GM18867 (cell line): ENCODE results near the gene SMAP1.
"Not testable (repeated sequence)": the region's sequence is repeated elsewhere in the genome, so short reads cannot be mapped to it uniquely, and the experiment has no call there.

ENCODE experiments used
- ATAC-seq: cut with Tn5 transposase; IDR thresholded peaks from one replicate; pipeline ENCODE4 v1.9.1; 2021; ENCODE audit warnings: mild to moderate bottlenecking, moderate library complexity; ENCODE audit not compliant: unreplicated experiment

Gene SMAP1

DNA sequence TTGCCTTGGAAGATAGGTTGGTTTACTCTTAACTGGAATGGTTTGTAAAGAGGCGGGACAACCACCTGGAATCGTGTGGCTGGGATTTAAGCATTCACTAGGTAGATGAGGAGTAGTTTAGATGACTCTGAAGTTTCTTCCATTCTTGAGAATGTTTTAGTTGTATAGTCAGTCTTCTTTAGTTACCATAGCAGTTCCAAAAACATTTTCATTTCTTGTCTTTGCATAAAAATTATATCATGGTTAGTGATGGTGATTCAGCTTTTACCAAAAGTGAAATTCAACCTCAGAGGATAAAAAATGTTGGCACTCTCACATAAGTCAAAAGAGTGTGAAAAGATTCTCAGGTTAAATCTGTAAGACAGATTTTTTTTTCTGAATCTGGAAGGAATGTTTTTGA is 70.3 kb downstream of the SMAP1 start:
- no peak for ATAC-seq

DNA sequence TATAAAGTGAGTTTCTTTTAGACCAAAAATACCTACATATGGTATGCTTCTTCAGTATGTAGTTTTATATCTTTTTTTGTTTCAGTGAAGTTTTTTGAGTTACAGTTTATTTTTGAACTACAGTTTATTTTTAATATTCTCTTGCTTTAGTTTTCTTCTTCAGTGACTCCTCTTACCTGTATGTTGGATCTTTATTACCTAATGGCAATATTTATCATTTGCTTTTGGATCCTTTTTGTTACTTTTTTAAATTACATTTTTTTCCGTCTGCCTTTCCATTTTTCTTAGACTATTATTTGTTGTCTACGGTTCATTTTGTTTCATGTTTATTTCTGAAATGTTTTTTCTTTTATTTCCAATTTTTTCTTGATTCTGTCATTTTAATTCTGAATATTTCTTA is 71.9 kb downstream of the SMAP1 start:
- ATAC-seq, result no peak

DNA sequence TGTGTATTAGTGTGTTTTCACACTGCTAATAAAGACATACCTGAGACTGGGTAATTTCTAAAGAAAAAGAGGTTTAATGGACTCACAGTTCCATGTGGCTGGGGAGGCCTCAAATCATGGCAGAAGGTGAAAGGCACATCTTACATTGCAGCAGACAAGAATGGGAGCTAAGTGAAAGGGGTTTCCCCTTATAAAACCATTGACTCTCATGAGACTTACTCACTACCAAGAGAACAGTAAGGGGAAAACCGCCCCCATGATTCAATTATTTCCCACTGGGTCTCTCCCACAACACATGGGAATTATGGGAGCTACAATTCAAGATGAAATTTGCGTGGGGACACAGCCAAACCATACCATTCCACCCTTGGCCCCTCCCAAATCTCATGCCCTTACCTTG is 73.1 kb downstream of the SMAP1 start:
- ATAC-seq, result not testable (repeated sequence)

DNA sequence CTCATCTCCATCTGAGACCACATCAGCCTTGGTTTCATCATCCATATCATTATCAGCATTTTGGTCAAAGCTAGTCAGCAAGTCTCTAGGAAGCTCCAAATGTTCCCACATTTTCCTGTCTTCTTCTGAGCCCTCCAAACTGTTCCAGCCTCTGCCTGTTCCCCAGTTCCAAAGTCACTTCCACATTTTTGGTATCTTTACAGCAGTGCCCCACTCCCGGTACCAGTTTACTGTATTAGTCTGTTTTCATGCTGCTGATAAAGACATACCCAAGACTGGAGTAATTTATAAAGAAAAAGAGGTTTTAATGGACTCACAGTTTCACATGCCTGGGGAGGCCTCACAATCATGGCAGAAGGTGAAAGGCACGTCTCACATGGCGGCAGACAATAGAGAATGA is 74.8 kb downstream of the SMAP1 start:
- not testable (repeated sequence) for ATAC-seq

DNA sequence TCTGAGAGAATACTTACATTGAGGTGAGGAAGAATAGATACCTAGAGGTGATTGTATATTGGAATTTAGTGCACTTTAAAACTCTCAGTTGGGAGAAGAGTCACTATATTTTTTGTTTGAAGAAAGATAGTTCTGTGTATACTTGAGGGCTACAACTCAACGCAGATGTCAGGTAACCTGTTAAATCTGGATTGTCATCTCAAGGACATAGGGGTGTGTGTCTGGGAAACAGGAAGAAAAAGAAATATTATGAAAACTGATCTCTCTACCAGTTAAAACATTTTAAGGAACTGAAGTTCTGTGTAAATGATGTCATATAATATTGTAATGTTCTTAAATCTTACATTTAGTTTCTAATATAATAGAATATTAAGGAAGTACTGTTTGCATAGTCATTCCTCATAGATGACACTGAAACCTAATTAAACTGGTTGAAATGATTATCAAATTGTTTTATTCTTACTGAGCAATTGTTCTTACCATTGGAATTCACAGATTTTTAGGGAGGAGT is 86.2 kb downstream of the SMAP1 start:
- no peak for ATAC-seq

DNA sequence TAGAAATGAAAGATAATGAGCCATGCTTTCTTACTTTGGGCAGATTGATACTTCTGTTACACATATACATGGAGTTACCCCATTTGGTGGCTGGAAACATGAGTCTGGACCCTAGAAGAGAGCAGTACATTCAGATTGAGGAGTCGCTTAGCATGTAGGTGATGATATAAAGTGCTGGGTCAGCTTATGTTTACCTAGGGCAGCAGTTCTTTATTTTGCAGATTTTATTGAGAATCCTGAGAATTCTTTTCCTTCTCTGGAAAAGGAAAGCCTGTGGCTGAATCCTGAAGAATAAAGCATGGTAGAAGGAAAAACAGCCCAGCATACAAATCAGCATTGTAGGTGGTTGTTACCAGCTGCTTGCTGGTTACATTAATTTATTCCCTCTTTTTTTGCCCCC is 91.2 kb downstream of the SMAP1 start:
- no peak for ATAC-seq

DNA sequence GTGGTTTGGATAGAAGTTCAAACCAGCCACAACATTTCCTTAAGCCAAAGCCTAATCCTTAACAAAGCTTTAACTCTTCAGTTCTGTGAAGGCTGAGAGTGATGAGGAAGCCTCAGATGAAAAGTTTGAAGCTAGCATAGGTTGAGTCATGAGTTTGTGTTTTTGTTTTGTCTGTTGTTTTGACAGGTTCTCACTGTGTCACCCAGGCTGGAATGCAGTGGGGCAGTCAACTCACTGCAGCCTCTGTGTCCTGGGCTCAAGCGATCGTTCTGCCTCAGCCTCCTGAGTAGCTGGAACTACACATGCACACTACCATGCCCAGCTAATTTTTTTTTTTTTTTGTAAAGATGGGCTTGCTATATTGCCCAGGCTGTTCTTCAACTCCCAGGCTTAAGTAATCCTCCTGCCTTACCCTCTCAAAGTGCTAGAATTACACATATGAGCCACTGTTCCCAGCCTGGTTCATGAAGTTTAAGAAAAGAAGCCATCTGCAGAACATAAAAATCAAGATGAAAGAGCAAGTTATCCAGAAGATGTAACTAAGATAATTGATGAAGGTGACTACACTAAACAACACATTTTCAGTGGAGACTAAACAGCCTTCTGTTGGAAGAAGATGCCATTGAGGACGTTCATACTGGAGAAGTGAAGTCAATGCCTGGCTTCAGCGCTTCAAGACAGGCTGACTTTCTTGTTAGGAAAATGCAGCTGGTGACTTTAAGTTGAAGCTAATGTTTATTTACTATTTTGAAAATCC is 96.2 kb downstream of the SMAP1 start:
- ATAC-seq, result no peak

DNA sequence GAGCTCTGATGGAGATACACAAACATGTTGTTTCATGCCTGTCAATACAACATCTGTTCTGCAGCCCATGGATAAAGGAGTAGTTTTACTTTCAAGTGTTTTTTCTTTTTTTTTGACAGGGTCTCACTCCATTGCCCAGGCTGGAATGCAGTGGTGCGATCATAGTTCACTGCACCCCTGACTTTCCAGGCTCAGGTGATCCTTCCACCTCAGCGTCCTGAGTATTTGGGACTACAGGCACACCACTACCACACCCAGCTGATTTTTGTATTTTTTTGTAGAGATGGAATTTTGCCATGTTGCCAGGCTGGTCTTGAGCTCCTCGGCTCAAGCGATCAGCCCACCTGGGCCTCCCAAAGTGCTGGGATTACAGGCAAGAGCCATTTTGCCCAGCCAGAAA is 97.0 kb downstream of the SMAP1 start:
- ATAC-seq, result no peak

DNA sequence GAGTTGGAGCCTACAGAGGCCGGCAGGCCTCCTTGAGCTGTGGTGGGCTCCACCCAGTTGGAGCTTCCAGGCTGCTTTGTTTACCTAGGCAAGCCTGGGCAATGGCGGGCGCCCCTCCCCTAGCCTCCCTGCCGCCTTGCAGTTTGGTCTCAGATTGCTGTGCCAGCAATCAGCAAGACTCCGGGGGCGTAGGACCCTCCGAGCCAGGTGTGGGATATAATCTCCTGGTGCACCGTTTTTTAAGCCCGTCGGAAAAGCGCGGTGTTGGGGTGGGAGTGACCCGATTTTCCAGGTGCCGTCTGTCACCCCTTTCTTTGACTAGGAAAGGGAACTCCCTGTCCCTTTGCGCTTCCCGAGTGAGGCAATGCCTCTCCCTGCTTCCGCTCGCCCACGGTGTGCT is 103.7 kb downstream of the SMAP1 start:
- not testable (repeated sequence) for ATAC-seq

DNA sequence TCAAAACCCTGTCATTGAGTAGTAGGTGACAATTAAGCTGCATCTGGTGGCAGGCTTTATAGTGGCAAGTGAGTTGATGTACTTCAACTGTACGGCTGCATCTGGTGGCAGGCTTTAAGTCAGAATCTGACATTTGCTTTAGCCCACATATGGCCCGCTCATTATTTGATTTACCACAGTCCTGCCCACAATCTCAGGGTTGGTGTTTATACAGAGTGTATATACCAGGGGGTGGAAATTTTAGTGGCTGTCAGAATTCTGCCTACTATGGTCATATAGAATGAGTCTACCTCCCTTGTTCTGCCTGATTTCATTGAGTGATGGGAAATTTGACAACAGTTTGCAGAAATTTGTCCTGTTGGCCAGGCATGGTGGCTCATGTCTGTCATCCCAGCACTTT is 112.3 kb downstream of the SMAP1 start:
- no peak for ATAC-seq

DNA sequence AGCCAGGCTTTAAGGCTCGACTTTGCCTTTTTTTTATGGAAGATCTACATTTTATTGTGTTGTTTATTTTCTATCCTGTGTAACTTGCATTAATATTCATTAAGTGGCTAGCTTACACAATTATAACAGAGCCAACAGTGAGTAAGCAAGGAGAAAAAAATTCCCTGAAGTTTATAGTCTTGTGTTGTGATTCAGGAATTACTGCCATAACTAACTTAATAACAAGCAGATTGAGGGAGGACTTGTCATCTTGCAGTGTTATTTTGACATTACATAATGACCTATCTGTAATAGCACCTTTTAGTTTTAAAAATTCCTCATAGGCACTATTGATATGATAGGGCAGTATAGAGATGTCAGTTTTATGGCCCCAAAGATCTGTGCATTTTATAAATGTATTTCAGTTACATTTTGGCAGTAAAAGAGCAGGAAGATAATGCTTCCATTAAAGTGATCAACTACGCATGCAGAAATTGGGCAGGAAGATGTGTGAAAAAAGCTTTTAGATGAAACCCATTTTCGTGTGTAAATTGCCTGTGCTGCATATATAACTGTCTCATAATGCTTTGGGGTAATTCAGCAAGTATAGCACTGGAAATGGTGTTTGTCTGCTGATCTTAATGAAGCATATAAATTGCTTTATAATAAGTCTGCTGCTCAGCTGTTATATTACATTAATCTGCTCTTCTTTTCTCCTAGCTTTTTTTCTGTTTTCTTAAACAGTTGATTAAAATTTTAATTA is 123.0 kb downstream of the SMAP1 start:
- ATAC-seq, result no peak

DNA sequence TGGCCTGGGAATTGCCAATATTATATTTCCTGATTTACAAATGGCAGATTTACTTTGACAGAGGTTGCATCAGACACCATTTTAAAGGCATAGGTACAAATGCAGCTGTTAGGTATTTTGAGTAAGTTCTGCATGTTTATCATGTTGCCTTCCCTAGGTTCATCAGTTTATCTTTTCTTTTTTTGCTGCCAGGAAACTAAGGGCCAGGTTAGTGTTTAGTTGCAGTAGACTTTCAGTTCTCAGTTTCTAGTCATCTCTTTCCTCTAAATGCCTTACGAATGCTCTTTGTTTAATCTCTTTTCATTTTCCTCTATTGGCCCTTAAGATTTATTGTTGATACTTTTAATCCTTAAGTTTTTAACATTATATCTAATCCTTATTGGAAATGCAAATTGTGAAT is 129.9 kb downstream of the SMAP1 start:
- peak; percentile 95 for ATAC-seq

DNA sequence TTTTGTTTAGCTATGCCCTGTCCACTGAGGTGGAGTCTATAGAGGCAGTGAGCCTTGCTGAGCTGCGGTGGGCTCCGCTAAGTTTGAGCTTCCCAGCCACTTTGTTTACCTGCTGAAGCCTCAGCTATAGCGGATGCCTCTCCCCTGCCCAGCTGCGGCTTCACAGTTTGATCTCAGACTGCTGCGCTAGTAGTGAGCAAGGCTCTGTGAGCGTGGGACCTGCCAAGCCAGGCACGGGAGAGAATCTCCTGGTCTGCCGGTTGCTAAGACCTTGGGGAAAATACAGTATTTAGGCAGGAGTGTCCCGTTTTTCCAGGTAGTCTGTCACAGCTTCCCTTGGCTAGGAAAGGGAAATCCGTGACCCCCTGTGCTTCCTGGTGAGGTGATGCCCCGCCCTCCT is 138.4 kb downstream of the SMAP1 start:
- ATAC-seq, result no peak

DNA sequence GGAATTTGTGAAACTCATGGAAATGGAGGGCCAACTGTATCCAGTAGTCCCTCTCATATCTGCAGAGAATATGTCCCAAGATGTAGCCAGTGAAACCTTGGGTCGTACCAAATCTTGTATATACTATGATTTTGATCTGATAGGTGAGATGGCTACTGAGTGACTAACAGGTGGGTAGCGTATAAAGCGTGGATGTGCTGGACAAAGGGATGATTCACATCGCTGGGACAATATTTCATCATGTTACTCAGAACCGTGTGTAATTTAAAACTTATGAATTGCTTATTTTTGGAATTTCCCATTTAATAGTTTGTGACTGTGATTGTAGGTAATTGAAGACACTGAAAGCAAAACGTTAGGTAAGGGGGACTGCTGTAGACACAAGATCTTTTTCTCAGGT is 144.1 kb downstream of the SMAP1 start:
- no peak for ATAC-seq

DNA sequence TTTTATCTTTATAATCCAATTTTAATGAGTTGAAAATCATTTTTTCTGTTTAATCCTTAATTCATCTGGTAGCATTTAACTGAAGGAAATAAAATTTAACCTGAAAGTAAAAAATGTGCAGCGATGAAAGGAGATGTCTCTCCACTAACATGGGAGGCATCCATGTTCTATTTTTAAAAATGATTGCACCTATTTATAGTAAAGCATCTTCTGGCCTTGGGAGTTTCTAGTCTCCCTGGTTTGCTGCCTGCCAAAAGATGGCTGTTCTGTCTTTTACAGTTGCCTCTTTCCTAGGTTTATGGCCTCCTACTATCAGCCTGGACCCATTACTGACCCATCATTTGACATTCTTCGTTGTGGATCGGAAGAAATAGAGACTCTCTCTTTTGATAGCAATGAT is 146.2 kb downstream of the SMAP1 start:
- ATAC-seq, result no peak

DNA sequence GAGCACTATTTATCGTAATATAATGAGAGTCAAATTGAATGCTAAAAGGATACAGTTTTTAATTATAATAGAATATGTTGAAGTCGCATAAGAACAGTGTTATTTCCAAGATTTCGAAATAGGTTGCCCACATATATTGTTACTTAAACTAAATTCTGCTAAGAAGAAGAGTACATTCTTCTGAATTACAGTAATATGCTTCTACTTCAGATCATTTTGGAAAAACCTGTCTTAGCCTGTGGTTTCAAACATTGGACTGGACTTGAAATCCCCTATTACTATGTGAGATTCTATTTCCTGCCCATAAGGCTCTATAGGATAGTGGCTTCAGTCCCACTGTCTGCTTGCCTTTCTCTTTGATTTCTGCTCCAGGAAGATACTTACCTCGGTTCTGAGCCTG is 152.0 kb downstream of the SMAP1 start:
- ATAC-seq, result no peak

DNA sequence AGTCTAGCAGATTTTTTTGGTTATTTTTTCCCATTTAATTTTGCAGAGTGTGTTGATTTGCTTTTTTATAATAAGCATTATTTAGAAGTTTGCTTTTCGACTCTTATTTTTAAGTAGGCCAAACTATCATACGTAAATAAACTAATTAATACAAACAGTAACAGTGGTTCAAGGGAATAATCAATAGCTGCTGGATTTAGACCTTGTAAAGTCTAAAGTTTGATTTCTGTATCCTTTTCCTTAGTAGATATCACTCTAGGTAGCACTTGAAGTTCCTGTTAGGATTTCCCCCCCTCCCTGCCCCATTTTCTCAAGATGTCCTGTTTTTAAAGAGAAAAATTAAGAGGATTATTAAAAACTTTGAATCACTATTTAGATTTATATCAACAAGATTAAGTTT is 153.1 kb downstream of the SMAP1 start:
- no peak for ATAC-seq

DNA sequence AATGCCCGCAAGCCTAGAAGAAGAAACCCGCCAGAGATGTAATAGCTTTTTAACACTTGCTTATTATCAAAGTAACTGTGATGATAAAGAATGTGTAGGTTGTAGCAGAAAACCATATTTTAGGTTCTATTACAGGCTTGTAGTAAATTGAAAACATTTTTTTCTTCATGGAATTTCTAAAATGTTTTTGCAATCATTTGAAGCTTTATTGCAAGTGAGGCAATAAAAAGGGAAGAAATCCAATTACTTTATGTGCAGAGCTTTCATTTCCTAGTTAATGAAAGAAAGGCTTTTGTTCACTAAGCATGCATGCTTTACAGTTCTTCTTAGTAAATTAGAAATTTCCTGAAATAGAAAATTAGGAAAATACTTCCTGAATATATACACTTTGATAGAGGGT is 154.1 kb downstream of the SMAP1 start:
- ATAC-seq, result no peak

DNA sequence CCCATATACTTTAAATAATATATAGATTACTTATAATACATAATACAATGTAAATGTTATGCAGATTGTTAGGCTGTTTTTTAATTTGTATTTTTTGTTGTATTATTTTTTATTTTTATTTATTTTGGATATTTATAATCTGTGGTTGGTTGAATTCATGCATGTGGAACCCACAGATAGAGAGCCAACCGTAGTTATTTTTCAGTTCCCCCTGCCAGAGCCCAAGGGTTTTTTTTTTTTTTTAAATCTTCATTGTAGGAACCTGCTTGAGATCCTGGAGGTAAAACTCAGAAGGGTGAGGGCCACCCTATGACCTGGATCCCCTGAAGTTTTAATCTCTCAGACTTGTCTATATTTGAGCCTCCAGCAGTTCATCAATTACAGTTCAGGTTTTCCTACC is 156.0 kb downstream of the SMAP1 start:
- ATAC-seq, result no peak

DNA sequence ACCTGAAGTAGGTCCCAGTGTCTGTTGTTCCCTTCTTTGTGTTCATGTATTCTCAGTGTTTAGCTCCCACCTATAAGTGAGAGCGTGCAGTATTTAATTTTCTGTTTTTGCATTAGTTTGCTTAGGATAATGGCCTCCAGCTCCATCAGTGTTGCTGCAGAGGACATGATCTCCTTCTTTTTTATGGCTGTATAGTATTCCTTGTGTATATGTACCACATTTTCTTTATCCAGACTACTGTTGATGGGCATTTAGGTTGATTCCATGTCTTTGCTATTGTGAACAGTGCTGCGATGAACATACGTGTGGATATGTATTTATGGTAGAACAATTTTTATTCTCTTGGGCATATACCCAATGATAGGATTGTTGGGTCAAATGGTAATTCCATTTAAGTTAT is 163.7 kb downstream of the SMAP1 start:
- no peak for ATAC-seq

DNA sequence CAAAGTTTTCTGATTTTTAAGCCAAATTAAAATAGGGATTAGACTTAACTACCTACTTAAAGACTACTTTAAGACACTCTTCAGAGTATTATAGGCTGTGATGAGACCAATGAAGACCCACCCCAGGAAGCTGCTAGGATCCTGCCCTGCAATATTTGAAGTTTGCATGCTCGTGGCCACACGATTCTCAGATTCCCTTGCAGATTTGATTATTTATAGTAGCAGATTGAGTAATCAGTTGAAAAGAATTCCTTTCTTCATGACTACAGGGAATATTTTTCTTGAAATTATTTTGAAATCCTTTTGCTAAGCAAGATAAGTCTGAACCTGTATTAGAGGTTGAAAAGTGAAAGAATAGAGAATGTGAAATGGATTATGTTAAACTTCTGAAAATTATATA is 166.8 kb downstream of the SMAP1 start:
- no peak for ATAC-seq

DNA sequence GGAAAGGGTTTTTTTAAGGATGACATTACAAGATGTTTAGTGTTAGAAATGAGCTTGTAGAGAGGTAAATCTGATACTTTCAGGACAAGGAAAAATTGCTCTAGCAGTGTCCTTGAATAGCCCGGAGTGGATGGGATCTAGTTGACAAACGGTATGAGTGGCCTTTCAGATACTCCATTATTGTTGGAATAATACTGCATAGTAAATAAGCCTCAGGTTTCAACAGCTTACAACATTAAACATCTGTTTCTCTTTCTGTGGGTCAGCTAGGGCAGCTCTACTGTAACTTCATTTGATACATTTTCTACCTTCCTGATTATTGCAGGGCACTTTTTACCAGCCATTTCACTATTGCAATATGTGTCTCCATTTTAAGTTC is 171.2 kb downstream of the SMAP1 start:
- ATAC-seq, result no peak
